HepG2 (cell line): ENCODE measurements around the gene C2orf15. TPM values are rescaled to one million over a fixed set of nuclear protein-coding genes. Genes with fewer than 3 reads are reported as not detected.
"Not testable (repeated sequence)": the region's sequence is repeated elsewhere in the genome, so short reads cannot be mapped to it uniquely, and the experiment has no call there.

Experiments used
- ATAC-seq: fragments of 200-7000 bp; cut with Tn5 transposase; 3 replicates; pipeline ENCODE4 v1.9.1; 2020; ENCODE audit warnings: mild to moderate bottlenecking, moderate library complexity
- BruUV-seq: library from RNA; stranded (reverse); fragments of 400-500 nt; replicated peaks from 2 replicates; lab custom pipeline; 2021; lab: Mats Ljungman, UMichigan
- CTCF ChIA-PET: fragments of 300-600 bp; formaldehyde crosslinking; extraction: SDS; loops from one replicate; lab custom pipeline; 2021; ENCODE audit warnings: low total read pairs, inconsistent platforms, low intra/inter-chr PET ratio; lab: Yijun Ruan, JAX
- POLR2A ChIA-PET: fragments of 350-600 bp; sonication (Branson Sonifier 250); formaldehyde crosslinking; loops from one replicate; lab custom pipeline; 2020; ENCODE audit warnings: antibody characterized with exemption, inconsistent platforms; lab: Yijun Ruan, JAX
- DNase-seq: peaks from one replicate; pipeline ENCODE4 v3.0.0-alpha.2; 2015; ENCODE audit warnings: low spot score
- FAIRE-seq: peaks from 3 replicates; lab custom pipeline; 2011; peaks lifted over from hg19 to GRCh38; lab: Jason Lieb, UNC
- H2AFZ ChIP-seq: one replicate; pipeline ENCODE4 v1.6.1; 2011; ENCODE audit warnings: low read length, inconsistent platforms
- H3K27ac ChIP-seq: fragments of 300-600 bp; 3 replicates; pipeline ENCODE4 v1.8.0; 2011; ENCODE audit warnings: mixed run types, mild to moderate bottlenecking, mixed read lengths, low read length, inconsistent platforms; ENCODE audit not compliant: insufficient read depth; ENCODE audit errors: extremely low read length
- H3K27me3 ChIP-seq, 2 experiments: fragments of 200-600 bp in 1 of 2; 2 replicates in 1 of 2; 3 replicates in 1 of 2; pipeline versions ENCODE4 v1.6.0 to v1.8.0; 2011; ENCODE audit warnings: low read length in 2 of 2, mild to moderate bottlenecking in 2 of 2, moderate library complexity in 2 of 2, inconsistent platforms in 1 of 2; ENCODE audit not compliant: insufficient read depth in 2 of 2, control insufficient read depth in 1 of 2
- H3K36me3 ChIP-seq, 2 experiments: fragments of 200-600 bp in 1 of 2; replicated peaks in 1 of 2; 2 replicates in 1 of 2; 3 replicates in 1 of 2; pipeline versions ENCODE4 v1.5.1 to v1.8.0; 2011; ENCODE audit warnings: low read length in 2 of 2, inconsistent platforms in 1 of 2; ENCODE audit not compliant: insufficient read depth in 2 of 2, control insufficient read depth in 1 of 2
- H3K4me1 ChIP-seq: 2 replicates; pipeline ENCODE4 v1.5.1; 2012; ENCODE audit warnings: low read length, inconsistent platforms; ENCODE audit not compliant: insufficient read depth
- H3K4me2 ChIP-seq: 2 replicates; pipeline ENCODE4 v1.6.0; 2011; ENCODE audit warnings: low read depth, low read length, inconsistent platforms
- H3K4me3 ChIP-seq, 3 experiments: fragments of 200-600 bp in 1 of 3; sonication (generic), shearing (Covaris generic) in 1 of 3; replicated peaks in 1 of 3; 2 replicates each; pipeline ENCODE4 v1.5.1; 2011 to 2016; ENCODE audit warnings: low read length in 3 of 3, inconsistent platforms in 2 of 3, low read depth in 2 of 3, mild to moderate bottlenecking in 2 of 3, control low read depth in 1 of 3, mixed read lengths in 1 of 3; ENCODE audit not compliant: insufficient read depth in 1 of 3
- H3K79me2 ChIP-seq: one replicate; pipeline ENCODE4 v1.6.1; 2011; ENCODE audit warnings: low read length, inconsistent platforms; ENCODE audit not compliant: insufficient read depth
- H3K9ac ChIP-seq: 2 replicates; pipeline ENCODE4 v1.6.0; 2011; ENCODE audit warnings: mild to moderate bottlenecking, low read depth, low read length, inconsistent platforms; ENCODE audit not compliant: insufficient read depth
- H3K9me3 ChIP-seq: 2 replicates; pipeline ENCODE4 v1.5.1; 2012; ENCODE audit warnings: mild to moderate bottlenecking, low read length
- H4K20me1 ChIP-seq: 2 replicates; pipeline ENCODE4 v1.6.0; 2011; ENCODE audit warnings: inconsistent platforms, mild to moderate bottlenecking, low read length, moderate library complexity; ENCODE audit not compliant: insufficient read depth
- FOSL2 ChIP-seq: sonication (generic); formaldehyde crosslinking; IDR thresholded peaks from 2 replicates; pipeline ENCODE4 v1.4.0; 2020; ENCODE audit warnings: missing genetic modification reagents
- RBM39 ChIP-seq: fragments of 200-400 bp; formaldehyde crosslinking; IDR thresholded peaks from one replicate; pipeline ENCODE4 v1.6.1; 2018; ENCODE audit warnings: antibody characterized with exemption, mild to moderate bottlenecking, low read depth, low read length; ENCODE audit not compliant: poor library complexity, severe bottlenecking
- WGBS: methylation state at CpG from one replicate; pipeline ENCODE4 v1.1.6; 2017; ENCODE audit warnings: low lambda C conversion rate; 5-methylcytosine and 5-hydroxymethylcytosine counted together
- in situ Hi-C: cut with HindIII; loops from 2 replicates; pipeline ENCODE4 v1.10.0; 2017; ENCODE audit warnings: low pct_unique_long_range_greater_than_20kb; ENCODE audit not compliant: extremely low pct_ligation_motif_present
- intact Hi-C: fragments of 100-400 bp; cut with micrococcal nuclease; formaldehyde crosslinking; loops from one replicate; pipeline ENCODE4 v1.10.0; 2022; ENCODE audit not compliant: unreplicated experiment
- polyA plus RNA-seq, 8 experiments: library from polyadenylated mRNA; depleted of rRNA in 3 of 8; stranded (reverse) in 7 of 8; unstranded in 1 of 8; fragments of >200 nt; fragmentation: Illumina TruSeq in 4 of 8; extraction: Trizol in 4 of 8; gene quantifications; 2 replicates each; pipeline versions ENCODE4 v1.2.1 to v1.2.3, GENCODE V29; 2011 to 2016; ENCODE audit warnings: low read depth in 4 of 8, missing spikeins in 1 of 8, mixed read lengths in 1 of 8; ENCODE audit not compliant: insufficient read depth in 1 of 8
- total RNA-seq, 5 experiments: library from RNA; depleted of rRNA; stranded (reverse); fragments of >200 nt; fragmentation: Illumina TruSeq; extraction: Trizol; gene quantifications; 2 replicates each; pipeline ENCODE4 v1.2.3, GENCODE V29; 2016; ENCODE audit warnings: low read depth in 1 of 5
- TF ChIP-seq, protein P1 (sequence below): sonication (generic); formaldehyde crosslinking; IDR thresholded peaks from 2 replicates; pipeline ENCODE4 v1.8.0; 2022; ENCODE audit warnings: missing genetic modification reagents, mild to moderate bottlenecking, moderate library complexity, borderline replicate concordance
- TF ChIP-seq, protein P2 (sequence below): sonication (generic); formaldehyde crosslinking; IDR thresholded peaks from 2 replicates; pipeline ENCODE4 v1.5.0; 2020; ENCODE audit warnings: mild to moderate bottlenecking, missing genetic modification reagents

C2orf15 gene
- total and polyA plus RNA-seq, 2 of the 13 experiments (the other 11 are each of a cell fraction or from before 2014, with no cell fraction given): 5.5 to 8.3 TPM

DNA sequence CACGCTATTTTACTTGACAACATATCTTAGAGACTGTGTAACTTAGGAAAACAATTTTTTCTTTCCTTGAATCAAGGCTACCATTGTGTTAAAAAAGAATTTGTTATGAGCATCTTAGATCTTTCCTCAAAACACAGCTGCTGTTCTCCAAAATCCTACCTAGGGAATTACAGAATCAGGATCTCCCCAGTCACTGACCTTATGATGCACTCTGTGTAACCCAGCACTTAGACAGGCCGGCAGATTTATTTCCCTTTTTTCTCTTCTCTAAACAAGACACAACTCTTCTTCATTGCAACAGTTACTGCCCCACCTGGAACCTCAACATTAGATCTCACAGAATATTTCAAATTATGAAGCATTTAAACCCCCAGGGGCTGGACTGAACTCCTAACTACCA is 13.5 kb upstream of the C2orf15 start (continued):
- TF ChIP-seq, protein P1, sequence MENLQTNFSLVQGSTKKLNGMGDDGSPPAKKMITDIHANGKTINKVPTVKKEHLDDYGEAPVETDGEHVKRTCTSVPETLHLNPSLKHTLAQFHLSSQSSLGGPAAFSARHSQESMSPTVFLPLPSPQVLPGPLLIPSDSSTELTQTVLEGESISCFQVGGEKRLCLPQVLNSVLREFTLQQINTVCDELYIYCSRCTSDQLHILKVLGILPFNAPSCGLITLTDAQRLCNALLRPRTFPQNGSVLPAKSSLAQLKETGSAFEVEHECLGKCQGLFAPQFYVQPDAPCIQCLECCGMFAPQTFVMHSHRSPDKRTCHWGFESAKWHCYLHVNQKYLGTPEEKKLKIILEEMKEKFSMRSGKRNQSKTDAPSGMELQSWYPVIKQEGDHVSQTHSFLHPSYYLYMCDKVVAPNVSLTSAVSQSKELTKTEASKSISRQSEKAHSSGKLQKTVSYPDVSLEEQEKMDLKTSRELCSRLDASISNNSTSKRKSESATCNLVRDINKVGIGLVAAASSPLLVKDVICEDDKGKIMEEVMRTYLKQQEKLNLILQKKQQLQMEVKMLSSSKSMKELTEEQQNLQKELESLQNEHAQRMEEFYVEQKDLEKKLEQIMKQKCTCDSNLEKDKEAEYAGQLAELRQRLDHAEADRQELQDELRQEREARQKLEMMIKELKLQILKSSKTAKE (CRISPR knock-in tag): no peak

DNA sequence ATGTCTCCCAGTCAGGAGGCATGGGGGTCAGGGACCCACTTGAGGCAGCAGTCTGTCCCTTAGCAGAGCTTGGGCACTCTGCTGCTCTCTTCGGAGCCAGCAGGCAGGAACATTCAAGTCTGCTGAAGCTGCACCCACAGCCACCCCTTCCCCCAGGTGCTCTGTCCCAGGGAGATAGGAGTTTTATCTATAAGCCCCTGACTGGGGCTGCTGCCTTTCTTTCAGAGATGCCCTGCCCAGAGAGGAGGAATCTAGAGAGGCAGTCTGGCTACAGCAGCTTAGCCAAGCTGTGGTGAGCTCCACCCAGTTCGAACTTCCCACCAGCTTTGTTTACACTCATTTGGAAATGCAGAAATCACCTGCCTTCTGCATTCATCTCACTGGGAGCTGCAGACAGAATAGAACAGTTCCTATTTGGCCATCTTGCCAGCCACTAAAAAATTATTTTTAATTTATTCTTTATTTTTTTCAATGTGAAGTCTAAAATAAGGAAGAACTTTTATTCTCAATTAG is 6.4 kb upstream of the C2orf15 start:
- peaks cover 42% of the 10 kb centered on the region for H3K9me3 ChIP-seq

DNA sequence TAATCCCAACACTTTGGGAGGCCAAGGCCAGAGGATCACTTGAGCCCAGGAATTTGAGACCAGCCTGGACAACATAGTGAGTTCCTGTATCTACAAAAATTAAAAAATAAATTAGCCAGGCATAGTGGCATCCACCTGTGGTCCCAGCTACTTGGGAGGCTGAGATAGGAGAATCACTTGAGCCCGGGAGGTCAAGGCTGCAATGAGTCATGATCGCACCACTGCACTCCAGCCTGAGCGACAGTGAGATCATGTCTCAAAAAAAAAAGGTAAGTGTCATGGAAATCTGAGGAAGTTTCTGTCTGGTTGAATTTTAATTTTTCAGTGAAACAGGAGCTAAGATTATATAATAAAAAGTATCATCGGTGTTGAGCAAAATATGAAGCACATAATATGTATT is 2.5 kb upstream of the C2orf15 start:
- Histone ChIP-seq H3K4me1 (peaks cover 28% of the 10 kb centered on the region), H3K9ac (no peak overlapping the region)
- FAIRE-seq: no peak
- TF ChIP-seq RBM39 (no peak), FOSL2 (CRISPR knock-in tag) (peak; percentile 73)
- TF ChIP-seq, protein P2, sequence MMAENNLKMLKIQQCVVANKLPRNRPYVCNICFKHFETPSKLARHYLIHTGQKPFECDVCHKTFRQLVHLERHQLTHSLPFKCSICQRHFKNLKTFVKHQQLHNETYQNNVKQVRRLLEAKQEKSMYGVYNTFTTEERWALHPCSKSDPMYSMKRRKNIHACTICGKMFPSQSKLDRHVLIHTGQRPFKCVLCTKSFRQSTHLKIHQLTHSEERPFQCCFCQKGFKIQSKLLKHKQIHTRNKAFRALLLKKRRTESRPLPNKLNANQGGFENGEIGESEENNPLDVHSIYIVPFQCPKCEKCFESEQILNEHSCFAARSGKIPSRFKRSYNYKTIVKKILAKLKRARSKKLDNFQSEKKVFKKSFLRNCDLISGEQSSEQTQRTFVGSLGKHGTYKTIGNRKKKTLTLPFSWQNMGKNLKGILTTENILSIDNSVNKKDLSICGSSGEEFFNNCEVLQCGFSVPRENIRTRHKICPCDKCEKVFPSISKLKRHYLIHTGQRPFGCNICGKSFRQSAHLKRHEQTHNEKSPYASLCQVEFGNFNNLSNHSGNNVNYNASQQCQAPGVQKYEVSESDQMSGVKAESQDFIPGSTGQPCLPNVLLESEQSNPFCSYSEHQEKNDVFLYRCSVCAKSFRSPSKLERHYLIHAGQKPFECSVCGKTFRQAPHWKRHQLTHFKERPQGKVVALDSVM (CRISPR knock-in tag): peak; percentile 41; the same call in 1 of the 2 replicates
- TF ChIP-seq, all 625 proteins: peak for 2
- DNase-seq (no peak), ATAC-seq (no peak)
- H3K36me3 ChIP-seq: no peaks in the 10 kb centered on the region
- no peak overlapping the region for H3K4me3 ChIP-seq
- no TSS peak for BruUV-seq
- CTCF ChIA-PET: no interaction called here
- no peak overlapping the region for H3K27ac ChIP-seq
- H4K20me1 ChIP-seq: no peaks in the 10 kb centered on the region
- POLR2A ChIA-PET: interaction anchor here (1.0 kb wide), 1 partner anchor 16 kb away, joined by 4 read pairs; the partner anchor contains the start of genes LIPT1 and TSGA10
- intact Hi-C loops: no loop called here
- 95% methylated on average over 4 of the region's 4 CpGs for WGBS
- no peaks in the 10 kb centered on the region for H3K27me3 ChIP-seq
- no peak overlapping the region for H2AFZ ChIP-seq
- in situ Hi-C loops: no loop called here
- peaks cover 9% of the 10 kb centered on the region for H3K79me2 ChIP-seq
- peaks cover 8% of the 10 kb centered on the region for H3K9me3 ChIP-seq
- no peak overlapping the region for H3K4me2 ChIP-seq

More for the DNA sequence above, 6.4 kb upstream of the C2orf15 start:
- in situ Hi-C loops, H3K36me3 ChIP-seq, H3K79me2 ChIP-seq, H2AFZ ChIP-seq, POLR2A ChIA-PET, H3K27me3 ChIP-seq, CTCF ChIA-PET, BruUV-seq, H3K27ac ChIP-seq, FAIRE-seq, intact Hi-C loops, H3K9ac ChIP-seq, DNase-seq, H4K20me1 ChIP-seq, H3K4me3 ChIP-seq, ATAC-seq, H3K4me2 ChIP-seq: not testable (repeated sequence)
- H3K4me1 ChIP-seq: peaks cover 17% of the 10 kb centered on the region
- WGBS: 85% methylated on average over 2 of the region's 2 CpGs
